Measurements from ENCODE around the gene ZNF284. TPM values are rescaled to one million over a fixed set of nuclear protein-coding genes. Genes with fewer than 3 reads are reported as not detected.
A peak's percentile ranks its signal among the peaks of the same experiment; 100 is the strongest.

The ZNF284 gene
- 1 to 10 TPM; 1.8 to 3.1 (median 2.0) TPM for total RNA-seq

- Histone ChIP-seq H3K4me3 (peak within 1 kb of the TSS; percentile 57 to 71 (median 63)), H3K4me1 (peaks cover 0 to 11% (median 5%) of the 10 kb centered on the region in 4 donors), H3K9me3 (peaks cover 0 to 39% (median 7%) of the 10 kb centered on the region in 4 donors), H3K27me3 (no peaks in the 10 kb centered on the region), H3K36me3 (peaks cover 0 to 29% (median under 1%) of the 10 kb centered on the region in 3 donors), H3K27ac (peak within 1 kb of the TSS in 2 of 4 donors; percentile 31 to 52)
- TF ChIP-seq CTCF (IDR thresholded peaks at IDR 0.05) (no peak), EP300 (IDR thresholded peaks at IDR 0.05) (peak; percentile 30 to 66)
- whole genome bisulfite sequencing, 2 donors, result 1 to 2% methylated on average over 28 to 40 of the region's 40 CpGs
- peak; percentile 54 to 77 for DNase-seq (ENCODE audit: low spot score in 2 of 2)
Measured at GRCh38 chr19:44071824-44072542, at the start of gene ZNF284. ZNF284 (plus strand) TSS chr19:44072159; CDS start chr19:44076390, 4,231 bp downstream.

DNA sequence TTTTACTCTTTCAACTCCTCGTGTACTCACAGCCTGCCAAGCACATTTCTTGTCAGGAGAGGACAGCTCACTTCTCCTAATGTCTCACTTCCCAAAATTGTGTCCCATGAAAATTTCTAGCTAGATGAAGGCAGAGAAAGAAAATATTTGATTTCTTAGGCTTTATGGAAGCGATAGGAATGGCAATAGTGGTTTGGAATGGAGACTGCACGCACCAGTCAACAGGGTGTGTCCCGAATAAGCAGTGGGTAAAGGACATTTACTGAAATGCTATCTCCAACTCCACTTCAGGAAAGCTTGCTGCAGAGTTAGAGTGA is 47.1 kb upstream of the ZNF284 start:
- H3K36me3 ChIP-seq, result peaks cover 0 to 37% (median 23%) of the 10 kb centered on the region in 3 donors
- H3K4me3 ChIP-seq, result peak overlapping the region; percentile 54 to 88 (median 68)
- peaks cover 0 to 6% (median 0%) of the 10 kb centered on the region in 4 donors for H3K4me1 ChIP-seq
- H3K9me3 ChIP-seq, result peaks cover 0 to 32% (median 8%) of the 10 kb centered on the region in 4 donors
- H3K27me3 ChIP-seq, result no peaks in the 10 kb centered on the region
- TF ChIP-seq POLR2A (IDR thresholded peaks at IDR 0.05) (no peak), EP300 (IDR thresholded peaks at IDR 0.05) (no peak), CTCF (IDR thresholded peaks at IDR 0.05) (no peak)
- H3K27ac ChIP-seq, result peak overlapping the region in 3 of 4 donors; percentile 56 to 64 (median 60)
- no peak for DNase-seq (ENCODE audit: low spot score in 2 of 2)
- 35 to 39% methylated on average over 4 of the region's 4 CpGs for WGBS, 2 donors

- 2% methylated on average over 35 to 37 of the region's 37 CpGs for WGBS, 2 donors
- Histone ChIP-seq H3K4me3 (peak within 1 kb of the TSS; percentile 54 to 88 (median 68)), H3K9me3 (peaks cover 0 to 37% (median 10%) of the 10 kb centered on the region in 4 donors), H3K36me3 (peaks cover 0 to 42% (median 25%) of the 10 kb centered on the region in 3 donors), H3K27ac (peak within 1 kb of the TSS in 3 of 4 donors; percentile 56 to 64 (median 60)), H3K27me3 (no peaks in the 10 kb centered on the region), H3K4me1 (peaks cover 0 to 6% (median 0%) of the 10 kb centered on the region in 4 donors)
- DNase-seq (ENCODE audit: low spot score in 2 of 2), result peak; percentile 52 to 78
- TF ChIP-seq EP300 (IDR thresholded peaks at IDR 0.05), result peak in 1 of 2 donors; percentile 46
- no peak for TF ChIP-seq POLR2A (IDR thresholded peaks at IDR 0.05)
Measured at GRCh38 chr19:44025217-44025936, 46.6 kb upstream of the ZNF284 start, which contains the start of gene ZNF222. ZNF222 (plus strand) TSS chr19:44025379; CDS start chr19:44025437, 58 bp downstream.

DNA sequence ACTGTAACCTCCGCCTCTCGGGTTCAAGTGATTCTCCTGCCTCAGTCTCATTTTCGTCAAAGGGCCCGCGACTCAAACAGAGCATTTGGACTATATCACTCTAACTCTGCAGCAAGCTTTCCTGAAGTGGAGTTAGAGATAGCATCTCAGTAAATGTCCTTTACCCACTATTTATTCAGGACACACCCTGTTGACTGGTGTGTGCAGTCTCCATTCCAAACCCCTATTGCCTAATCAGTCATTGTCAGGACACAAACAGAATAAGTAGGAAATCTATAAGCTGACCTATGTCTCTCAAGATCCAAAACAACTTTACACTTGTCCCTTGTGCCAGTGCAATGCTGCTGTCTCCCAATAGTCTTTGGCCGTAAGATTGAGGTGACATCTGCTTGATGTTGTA is 45.3 kb upstream of the ZNF284 start:
- H3K4me3 ChIP-seq, result no peak overlapping the region
- H3K27ac ChIP-seq, result no peak overlapping the region
- H3K4me1 ChIP-seq, result peaks cover 0 to 6% (median 0%) of the 10 kb centered on the region in 4 donors
- peaks cover 2 to 50% (median 17%) of the 10 kb centered on the region in 4 donors for H3K9me3 ChIP-seq
- TF ChIP-seq EP300 (IDR thresholded peaks at IDR 0.05) (no peak), CTCF (IDR thresholded peaks at IDR 0.05) (no peak), POLR2A (IDR thresholded peaks at IDR 0.05) (no peak)
- peaks cover 2 to 54% (median 34%) of the 10 kb centered on the region in 3 donors for H3K36me3 ChIP-seq
- no peak for DNase-seq (ENCODE audit: low spot score in 2 of 2)
- no peaks in the 10 kb centered on the region for H3K27me3 ChIP-seq
- 96 to 98% methylated on average over 6 of the region's 6 CpGs for WGBS, 2 donors

GRCh38 chr19:44032001-44032610 is 39.9 kb upstream of the ZNF284 start:
- 89 to 93% methylated on average over 1 of the region's 1 CpG for WGBS, 2 donors
- Histone ChIP-seq H3K9me3 (peaks cover 3 to 99% (median 36%) of the 10 kb centered on the region in 4 donors), H3K27me3 (no peaks in the 10 kb centered on the region), H3K36me3 (peaks cover 2 to 72% (median 39%) of the 10 kb centered on the region in 3 donors), H3K4me3 (no peak overlapping the region), H3K27ac (no peak overlapping the region), H3K4me1 (no peaks in the 10 kb centered on the region)
- DNase-seq (ENCODE audit: low spot score in 2 of 2), result no peak
- TF ChIP-seq CTCF (IDR thresholded peaks at IDR 0.05) (no peak), POLR2A (IDR thresholded peaks at IDR 0.05) (no peak), EP300 (IDR thresholded peaks at IDR 0.05) (no peak)
